Stimulated activated CD4-positive, alpha-beta T cell treated with anti-CD3 and anti-CD28 coated beads, TNF-alpha, amount 100 ng/mL, for 48 hours (primary cell): Measurements from ENCODE around the gene UBXN7.
"Not testable (repeated sequence)": the region's sequence is repeated elsewhere in the genome, so short reads cannot be mapped to it uniquely, and the experiment has no call there.

Source experiments
- DNase-seq, 3 donors: peaks; one replicate each; pipeline ENCODE4 v3.0.0-alpha.2; 2020; ENCODE audit warnings: low read depth in 3 of 3

UBXN7 gene

DNA sequence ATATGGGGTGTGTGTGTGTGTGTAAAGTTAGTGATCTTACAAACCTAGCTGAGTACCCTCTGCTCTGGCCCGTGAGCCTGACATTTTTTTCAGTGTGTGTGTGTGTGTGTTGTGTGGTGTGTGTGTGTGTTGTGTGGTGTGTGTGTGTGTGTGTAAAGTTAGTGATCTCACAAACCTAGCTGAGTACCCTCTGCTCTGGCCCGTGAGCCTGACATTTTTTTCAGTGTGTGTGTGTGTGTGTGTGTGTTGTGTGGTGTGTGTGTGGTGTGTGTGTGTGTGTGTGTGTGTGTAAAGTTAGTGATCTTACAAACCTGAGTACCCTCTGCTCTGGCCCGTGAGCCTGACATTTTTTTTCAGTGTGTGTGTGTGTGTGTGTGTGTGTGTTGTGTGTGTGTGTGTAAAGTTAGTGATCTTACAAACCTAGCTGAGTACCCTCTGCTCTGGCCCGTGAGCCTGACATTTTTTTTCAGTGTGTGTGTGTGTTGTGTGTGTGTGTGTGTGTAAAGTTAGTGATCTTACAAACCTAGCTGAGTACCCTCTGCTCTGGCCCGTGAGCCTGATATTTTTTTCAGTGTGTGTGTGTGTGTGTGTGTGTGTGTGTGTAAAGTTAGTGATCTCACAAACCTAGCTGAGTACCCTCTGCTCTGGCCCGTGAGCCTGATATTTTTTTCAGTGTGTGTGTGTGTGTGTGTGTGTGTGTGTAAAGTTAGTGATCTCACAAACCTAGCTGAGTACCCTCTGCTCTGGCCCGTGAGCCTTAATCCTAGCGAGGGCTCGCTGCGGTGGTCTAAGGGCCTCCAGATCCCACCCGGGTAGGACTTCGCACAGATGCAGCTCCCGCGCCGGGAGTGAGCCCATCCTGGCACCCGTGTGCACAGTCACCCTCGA is 115.2 kb downstream of the UBXN7 start:
- peak in 1 of 3 donors; percentile 41 for DNase-seq

DNA sequence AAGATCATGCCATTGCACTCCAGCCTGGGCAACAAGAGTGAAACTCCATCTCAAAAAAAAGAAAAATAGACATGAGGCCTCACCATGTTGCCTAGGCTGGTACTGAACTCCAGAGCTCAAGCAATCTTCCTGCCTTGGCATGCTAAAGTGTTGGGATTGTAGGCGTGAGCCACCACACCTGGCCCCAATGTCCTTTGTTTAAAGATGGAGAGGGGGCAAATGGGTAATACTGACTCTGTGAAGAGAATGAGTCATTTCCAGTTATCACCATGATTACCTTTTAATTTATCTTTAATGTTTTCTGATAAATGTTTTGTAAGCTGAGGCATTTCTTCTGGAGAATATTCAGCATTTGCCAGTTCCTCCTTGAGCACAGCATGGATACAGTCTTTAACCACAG is 116.4 kb downstream of the UBXN7 start:
- no peak for DNase-seq

GRCh38 chr3:196314597-196314996 is 117.6 kb downstream of the UBXN7 start:
- no peak for DNase-seq

GRCh38 chr3:196314086-196314485 is 118.1 kb downstream of the UBXN7 start:
- DNase-seq, result not testable (repeated sequence)

GRCh38 chr3:196302960-196303359 is 129.3 kb downstream of the UBXN7 start:
- not testable (repeated sequence) for DNase-seq

DNA sequence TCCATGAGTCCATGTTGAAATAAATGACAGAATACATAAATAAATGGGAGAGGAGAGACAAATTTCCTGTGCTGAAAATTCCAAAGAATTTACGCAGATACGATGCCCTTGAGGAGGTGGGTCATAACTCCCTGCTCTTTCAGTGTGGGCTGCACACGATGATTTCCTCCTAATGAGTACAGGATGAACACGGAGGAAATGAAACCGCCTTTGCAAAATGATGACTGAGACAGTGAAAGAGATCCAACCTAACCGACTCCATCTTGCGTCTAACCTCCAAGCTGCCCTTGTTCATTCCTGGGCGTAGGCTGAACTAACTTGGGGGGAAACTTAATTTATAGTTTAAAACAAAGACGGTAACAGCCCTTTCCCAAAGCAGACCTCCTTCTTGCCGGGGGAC is 129.7 kb downstream of the UBXN7 start:
- DNase-seq, result not testable (repeated sequence)

DNA sequence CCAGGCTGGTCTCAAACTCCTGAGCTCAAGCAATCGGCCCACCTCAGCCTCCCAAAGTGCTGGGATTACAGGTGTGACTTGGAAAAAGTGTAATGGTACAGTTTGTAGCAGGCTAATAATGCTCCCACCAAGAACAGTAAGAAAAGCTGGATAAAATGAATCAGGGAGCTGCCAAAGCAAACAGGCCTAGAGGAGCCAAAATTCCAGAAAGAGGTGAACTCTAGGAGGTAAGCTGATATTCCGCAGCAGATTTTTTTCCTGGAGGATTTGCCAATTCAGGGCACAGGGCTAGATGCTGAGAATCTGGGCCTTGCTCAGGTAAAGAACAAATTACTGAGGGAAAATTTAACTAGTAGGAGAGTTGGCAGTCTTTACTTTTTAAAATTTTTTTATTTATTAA is 133.7 kb downstream of the UBXN7 start:
- DNase-seq, result no peak
